Liver (tissue), 9 donors: Measurements from ENCODE around the gene KATNAL2. TPM values are rescaled to one million over a fixed set of nuclear protein-coding genes. Genes with fewer than 3 reads are reported as not detected.

Experiments used
- DNase-seq: peaks from one replicate; pipeline ENCODE4 v3.0.0-alpha.2; 2017; ENCODE audit warnings: low spot score
- H3K27ac ChIP-seq, 2 donors: one replicate each; pipeline ENCODE4 v1.7.0; 2013; ENCODE audit warnings: inconsistent platforms in 2 of 2, low read length in 2 of 2, control low read depth in 1 of 2, low read depth in 1 of 2, mild to moderate bottlenecking in 1 of 2
- H3K27me3 ChIP-seq, 4 donors: one replicate each; pipeline versions ENCODE4 v1.6.1 to v1.7.0; 2013; ENCODE audit warnings: low read length in 3 of 4, inconsistent platforms in 1 of 4, mild to moderate bottlenecking in 1 of 4, moderate library complexity in 1 of 4; ENCODE audit not compliant: control insufficient read depth in 4 of 4, insufficient read depth in 4 of 4
- H3K36me3 ChIP-seq, 4 donors: one replicate each; pipeline versions ENCODE4 v1.6.1 to v1.7.0; 2013; ENCODE audit warnings: low read length in 3 of 4, mild to moderate bottlenecking in 3 of 4, low read depth in 1 of 4, moderate library complexity in 1 of 4; ENCODE audit not compliant: control insufficient read depth in 4 of 4, insufficient read depth in 3 of 4
- H3K4me1 ChIP-seq, 4 donors: one replicate each; pipeline versions ENCODE4 v1.6.1 to v1.7.0; 2013; ENCODE audit warnings: low read length in 3 of 4, mild to moderate bottlenecking in 3 of 4, moderate library complexity in 1 of 4; ENCODE audit not compliant: control insufficient read depth in 4 of 4, insufficient read depth in 4 of 4
- H3K4me3 ChIP-seq, 3 donors: one replicate each; pipeline versions ENCODE4 v1.6.1 to v1.7.0; 2013; ENCODE audit warnings: low read length in 3 of 3, control low read depth in 1 of 3, low read depth in 1 of 3, mild to moderate bottlenecking in 1 of 3
- H3K9ac ChIP-seq, 2 donors: one replicate each; pipeline ENCODE4 v1.7.0; 2013; ENCODE audit warnings: low read length in 2 of 2, mild to moderate bottlenecking in 2 of 2, moderate library complexity in 2 of 2, control low read depth in 1 of 2, low read depth in 1 of 2
- H3K9me3 ChIP-seq, 4 donors: one replicate each; pipeline versions ENCODE4 v1.6.1 to v1.7.0; 2013; ENCODE audit warnings: low read length in 3 of 4; ENCODE audit not compliant: control insufficient read depth in 4 of 4
- EGR1 ChIP-seq, 2 donors: IDR thresholded peaks; 2 replicates each; pipeline ENCODE4 v1.6.1; 2016 to 2018; ENCODE audit warnings: antibody characterized with exemption in 2 of 2, low read depth in 2 of 2
- FOXA2 ChIP-seq: IDR thresholded peaks from 2 replicates; pipeline ENCODE4 v1.6.1; 2016; ENCODE audit warnings: antibody characterized with exemption
- GABPA ChIP-seq, 2 donors: IDR thresholded peaks in 1 of 2; conservative IDR thresholded peaks in 1 of 2; 2 replicates each; pipeline ENCODE4 v1.6.1; 2016; ENCODE audit warnings: antibody characterized with exemption in 2 of 2, mild to moderate bottlenecking in 1 of 2, moderate library complexity in 1 of 2
- HNF4A ChIP-seq, 2 donors: conservative IDR thresholded peaks; 2 replicates each; pipeline ENCODE4 v1.6.1; 2016; ENCODE audit warnings: antibody characterized with exemption in 2 of 2, mild to moderate bottlenecking in 2 of 2
- HNF4G ChIP-seq: IDR thresholded peaks from 2 replicates; pipeline ENCODE4 v1.6.1; 2016; ENCODE audit warnings: antibody characterized with exemption
- JUND ChIP-seq, 2 donors: IDR thresholded peaks; 2 replicates each; pipeline ENCODE4 v1.6.1; 2016; ENCODE audit warnings: antibody characterized with exemption in 2 of 2
- NR2F2 ChIP-seq: IDR thresholded peaks from 2 replicates; pipeline ENCODE4 v1.6.1; 2016; ENCODE audit warnings: antibody characterized with exemption
- RAD21 ChIP-seq, 2 donors: IDR thresholded peaks; 2 replicates each; pipeline ENCODE4 v1.6.1; 2016; ENCODE audit warnings: antibody characterized with exemption in 2 of 2, mild to moderate bottlenecking in 2 of 2
- RXRA ChIP-seq, 2 donors: IDR thresholded peaks; 2 replicates each; pipeline ENCODE4 v1.6.1; 2017 to 2018; ENCODE audit warnings: antibody characterized with exemption in 2 of 2, mild to moderate bottlenecking in 1 of 2
- SP1 ChIP-seq: IDR thresholded peaks from 2 replicates; pipeline ENCODE4 v1.6.1; 2018; ENCODE audit warnings: antibody characterized with exemption, mild to moderate bottlenecking
- TAF1 ChIP-seq: conservative IDR thresholded peaks from 2 replicates; pipeline ENCODE4 v1.6.1; 2016; ENCODE audit warnings: antibody characterized with exemption, mild to moderate bottlenecking
- YY1 ChIP-seq: IDR thresholded peaks from 2 replicates; pipeline ENCODE4 v1.6.1; 2016; ENCODE audit warnings: antibody characterized with exemption, mild to moderate bottlenecking
- WGBS: extraction: QIAGEN DNeasy Blood & Tissue Kit; methylation state at CpG from one replicate; pipeline ENCODE4 v1.1.7; 2013; 5-methylcytosine and 5-hydroxymethylcytosine counted together
- polyA plus RNA-seq, 2 donors: library from polyadenylated mRNA; stranded (reverse) in 1 of 2; unstranded in 1 of 2; fragments of 200-250 nt in 1 of 2; fragments of >200 nt in 1 of 2; fragmentation: Nextera tagmentation in 1 of 2; extraction: Ambion mirVana in 1 of 2; gene quantifications; one replicate each; pipeline versions ENCODE4 v1.2.1 to v1.2.3, GENCODE V29; 2013 to 2015
- total RNA-seq, 2 donors: library from RNA; depleted of rRNA; stranded (reverse); fragments of >200 nt; gene quantifications; one replicate each; pipeline ENCODE4 v1.2.3, GENCODE V29; 2014
- TF ChIP-seq, protein P1 (sequence below): IDR thresholded peaks from 2 replicates; pipeline ENCODE4 v1.6.1; 2016; ENCODE audit warnings: antibody characterized with exemption
- TF ChIP-seq, protein P2 (sequence below): IDR thresholded peaks from 2 replicates; pipeline ENCODE4 v1.6.1; 2016; ENCODE audit warnings: antibody characterized with exemption
- TF ChIP-seq, protein P3 (sequence below): IDR thresholded peaks from 2 replicates; pipeline ENCODE4 v1.6.1; 2016; ENCODE audit warnings: antibody characterized with exemption
- TF ChIP-seq, protein P4 (sequence below): fragments of 150-350 bp; IDR thresholded peaks from 2 replicates; pipeline ENCODE4 v1.5.1; 2017; ENCODE audit warnings: improper control_type of control experiment, low read depth, low read length; ENCODE audit not compliant: missing input control
- TF ChIP-seq, protein P5 (sequence below): IDR thresholded peaks from 2 replicates; pipeline ENCODE4 v1.6.1; 2016; ENCODE audit warnings: antibody characterized with exemption, mild to moderate bottlenecking
- donor health status: healthy.
- donor health status: healthy.
- donor health status: healthy.
- donor health status: healthy.
- donor health status: healthy.

KATNAL2 gene
- total and polyA plus RNA-seq, 4 donors = 0.42 to 4.8 (median 1.5) TPM

DNA sequence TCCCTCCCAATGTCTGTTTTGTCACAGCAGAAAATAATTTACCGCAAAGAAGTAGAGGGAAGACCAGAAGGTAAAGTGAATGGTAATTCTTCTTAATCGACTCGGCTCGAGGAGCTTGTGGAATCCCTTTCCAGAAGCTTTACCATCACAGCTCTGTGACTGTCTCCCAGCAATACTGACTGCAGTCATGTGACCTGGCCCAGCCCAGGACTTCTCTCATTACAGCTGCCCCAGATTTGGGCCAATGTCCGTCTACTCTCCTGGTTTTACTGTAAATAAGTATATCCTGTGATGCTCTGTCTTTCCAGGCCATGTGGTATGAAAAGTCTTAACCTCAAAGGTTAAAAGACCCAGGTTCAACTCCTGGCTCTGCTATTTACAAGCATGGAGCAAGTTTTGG, 137.0 kb downstream of the KATNAL2 start:
- no peaks in the 10 kb centered on the region for H3K27me3 ChIP-seq
- WGBS = 89% methylated on average over 5 of the region's 5 CpGs
- no peak overlapping the region for H3K27ac ChIP-seq
- no peak for DNase-seq
- no peaks in the 10 kb centered on the region for H3K9me3 ChIP-seq
- peaks cover 0 to 2% (median 0%) of the 10 kb centered on the region in 4 donors for H3K36me3 ChIP-seq
- H3K4me1 ChIP-seq = no peaks in the 10 kb centered on the region
- TF ChIP-seq FOXA2 = no peak
- TF ChIP-seq NR2F2 = no peak
- TF ChIP-seq, protein P1, sequence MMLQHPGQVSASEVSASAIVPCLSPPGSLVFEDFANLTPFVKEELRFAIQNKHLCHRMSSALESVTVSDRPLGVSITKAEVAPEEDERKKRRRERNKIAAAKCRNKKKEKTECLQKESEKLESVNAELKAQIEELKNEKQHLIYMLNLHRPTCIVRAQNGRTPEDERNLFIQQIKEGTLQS = no peak
- TF ChIP-seq JUND (IDR thresholded peaks at IDR 0.05) = no peak
- no peak for TF ChIP-seq TAF1
- TF ChIP-seq SP1 = no peak
- no peak for TF ChIP-seq GABPA (IDR thresholded peaks at IDR 0.05 in 1 of 2, conservative IDR thresholded peaks at IDR 0.05 in 1 of 2)
- no peak for TF ChIP-seq RXRA (IDR thresholded peaks at IDR 0.05)
- TF ChIP-seq, protein P2, sequence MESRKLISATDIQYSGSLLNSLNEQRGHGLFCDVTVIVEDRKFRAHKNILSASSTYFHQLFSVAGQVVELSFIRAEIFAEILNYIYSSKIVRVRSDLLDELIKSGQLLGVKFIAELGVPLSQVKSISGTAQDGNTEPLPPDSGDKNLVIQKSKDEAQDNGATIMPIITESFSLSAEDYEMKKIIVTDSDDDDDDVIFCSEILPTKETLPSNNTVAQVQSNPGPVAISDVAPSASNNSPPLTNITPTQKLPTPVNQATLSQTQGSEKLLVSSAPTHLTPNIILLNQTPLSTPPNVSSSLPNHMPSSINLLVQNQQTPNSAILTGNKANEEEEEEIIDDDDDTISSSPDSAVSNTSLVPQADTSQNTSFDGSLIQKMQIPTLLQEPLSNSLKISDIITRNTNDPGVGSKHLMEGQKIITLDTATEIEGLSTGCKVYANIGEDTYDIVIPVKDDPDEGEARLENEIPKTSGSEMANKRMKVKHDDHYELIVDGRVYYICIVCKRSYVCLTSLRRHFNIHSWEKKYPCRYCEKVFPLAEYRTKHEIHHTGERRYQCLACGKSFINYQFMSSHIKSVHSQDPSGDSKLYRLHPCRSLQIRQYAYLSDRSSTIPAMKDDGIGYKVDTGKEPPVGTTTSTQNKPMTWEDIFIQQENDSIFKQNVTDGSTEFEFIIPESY = no peak
- no peak for TF ChIP-seq HNF4A (conservative IDR thresholded peaks at IDR 0.05)
- TF ChIP-seq RAD21 (IDR thresholded peaks at IDR 0.05) = no peak
- TF ChIP-seq, protein P3, sequence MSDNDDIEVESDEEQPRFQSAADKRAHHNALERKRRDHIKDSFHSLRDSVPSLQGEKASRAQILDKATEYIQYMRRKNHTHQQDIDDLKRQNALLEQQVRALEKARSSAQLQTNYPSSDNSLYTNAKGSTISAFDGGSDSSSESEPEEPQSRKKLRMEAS = no peak
- no peak for TF ChIP-seq HNF4G
- no peak for TF ChIP-seq EGR1 (IDR thresholded peaks at IDR 0.05; ENCODE audit: low read depth in 2 of 2)
- TF ChIP-seq, protein P4, sequence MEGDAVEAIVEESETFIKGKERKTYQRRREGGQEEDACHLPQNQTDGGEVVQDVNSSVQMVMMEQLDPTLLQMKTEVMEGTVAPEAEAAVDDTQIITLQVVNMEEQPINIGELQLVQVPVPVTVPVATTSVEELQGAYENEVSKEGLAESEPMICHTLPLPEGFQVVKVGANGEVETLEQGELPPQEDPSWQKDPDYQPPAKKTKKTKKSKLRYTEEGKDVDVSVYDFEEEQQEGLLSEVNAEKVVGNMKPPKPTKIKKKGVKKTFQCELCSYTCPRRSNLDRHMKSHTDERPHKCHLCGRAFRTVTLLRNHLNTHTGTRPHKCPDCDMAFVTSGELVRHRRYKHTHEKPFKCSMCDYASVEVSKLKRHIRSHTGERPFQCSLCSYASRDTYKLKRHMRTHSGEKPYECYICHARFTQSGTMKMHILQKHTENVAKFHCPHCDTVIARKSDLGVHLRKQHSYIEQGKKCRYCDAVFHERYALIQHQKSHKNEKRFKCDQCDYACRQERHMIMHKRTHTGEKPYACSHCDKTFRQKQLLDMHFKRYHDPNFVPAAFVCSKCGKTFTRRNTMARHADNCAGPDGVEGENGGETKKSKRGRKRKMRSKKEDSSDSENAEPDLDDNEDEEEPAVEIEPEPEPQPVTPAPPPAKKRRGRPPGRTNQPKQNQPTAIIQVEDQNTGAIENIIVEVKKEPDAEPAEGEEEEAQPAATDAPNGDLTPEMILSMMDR = no peak
- no peak overlapping the region for H3K4me3 ChIP-seq
- H3K9ac ChIP-seq = no peak overlapping the region

DNA sequence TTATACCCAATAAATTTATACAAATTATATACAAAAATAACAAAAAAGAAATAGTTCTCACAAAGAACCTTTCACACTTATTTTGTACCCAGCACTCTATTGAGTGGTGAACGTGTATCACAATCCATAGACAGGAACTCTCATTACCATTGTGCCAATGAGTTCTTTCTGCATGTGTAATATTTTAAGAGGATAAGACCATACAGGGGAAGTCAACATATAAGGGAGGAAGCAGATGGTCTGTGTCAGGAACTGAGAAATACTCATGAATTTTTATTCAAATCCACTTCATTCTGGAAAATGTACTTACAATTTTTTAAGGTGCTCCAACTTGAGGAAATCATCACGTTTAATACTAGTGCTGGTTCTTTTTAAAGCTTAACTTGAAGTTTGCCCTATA, 145.1 kb downstream of the KATNAL2 start:
- H3K27ac ChIP-seq = no peak overlapping the region
- DNase-seq = no peak
- no peaks in the 10 kb centered on the region for H3K36me3 ChIP-seq
- H3K27me3 ChIP-seq = no peaks in the 10 kb centered on the region
- H3K9me3 ChIP-seq = no peaks in the 10 kb centered on the region
- H3K4me1 ChIP-seq = no peaks in the 10 kb centered on the region
- TF ChIP-seq RAD21 (IDR thresholded peaks at IDR 0.05) (no peak), TAF1 (no peak), HNF4A (conservative IDR thresholded peaks at IDR 0.05) (no peak), JUND (IDR thresholded peaks at IDR 0.05) (no peak), EGR1 (IDR thresholded peaks at IDR 0.05; ENCODE audit: low read depth in 2 of 2) (no peak), NR2F2 (no peak), HNF4G (no peak), FOXA2 (no peak), RXRA (IDR thresholded peaks at IDR 0.05) (no peak), SP1 (no peak), YY1 (no peak), GABPA (IDR thresholded peaks at IDR 0.05 in 1 of 2, conservative IDR thresholded peaks at IDR 0.05 in 1 of 2) (no peak)
- TF ChIP-seq, protein P5, sequence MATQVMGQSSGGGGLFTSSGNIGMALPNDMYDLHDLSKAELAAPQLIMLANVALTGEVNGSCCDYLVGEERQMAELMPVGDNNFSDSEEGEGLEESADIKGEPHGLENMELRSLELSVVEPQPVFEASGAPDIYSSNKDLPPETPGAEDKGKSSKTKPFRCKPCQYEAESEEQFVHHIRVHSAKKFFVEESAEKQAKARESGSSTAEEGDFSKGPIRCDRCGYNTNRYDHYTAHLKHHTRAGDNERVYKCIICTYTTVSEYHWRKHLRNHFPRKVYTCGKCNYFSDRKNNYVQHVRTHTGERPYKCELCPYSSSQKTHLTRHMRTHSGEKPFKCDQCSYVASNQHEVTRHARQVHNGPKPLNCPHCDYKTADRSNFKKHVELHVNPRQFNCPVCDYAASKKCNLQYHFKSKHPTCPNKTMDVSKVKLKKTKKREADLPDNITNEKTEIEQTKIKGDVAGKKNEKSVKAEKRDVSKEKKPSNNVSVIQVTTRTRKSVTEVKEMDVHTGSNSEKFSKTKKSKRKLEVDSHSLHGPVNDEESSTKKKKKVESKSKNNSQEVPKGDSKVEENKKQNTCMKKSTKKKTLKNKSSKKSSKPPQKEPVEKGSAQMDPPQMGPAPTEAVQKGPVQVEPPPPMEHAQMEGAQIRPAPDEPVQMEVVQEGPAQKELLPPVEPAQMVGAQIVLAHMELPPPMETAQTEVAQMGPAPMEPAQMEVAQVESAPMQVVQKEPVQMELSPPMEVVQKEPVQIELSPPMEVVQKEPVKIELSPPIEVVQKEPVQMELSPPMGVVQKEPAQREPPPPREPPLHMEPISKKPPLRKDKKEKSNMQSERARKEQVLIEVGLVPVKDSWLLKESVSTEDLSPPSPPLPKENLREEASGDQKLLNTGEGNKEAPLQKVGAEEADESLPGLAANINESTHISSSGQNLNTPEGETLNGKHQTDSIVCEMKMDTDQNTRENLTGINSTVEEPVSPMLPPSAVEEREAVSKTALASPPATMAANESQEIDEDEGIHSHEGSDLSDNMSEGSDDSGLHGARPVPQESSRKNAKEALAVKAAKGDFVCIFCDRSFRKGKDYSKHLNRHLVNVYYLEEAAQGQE = no peak
- TF ChIP-seq, protein P2 = no peak
- TF ChIP-seq, protein P4 = no peak
- TF ChIP-seq, protein P3 = no peak
- TF ChIP-seq, protein P1 = no peak
- no peak overlapping the region for H3K4me3 ChIP-seq
- no peak overlapping the region for H3K9ac ChIP-seq
- 71% methylated on average over 2 of the region's 2 CpGs for WGBS
